NCI-H146 treated with DMSO at 0.1 percent for 48 hours (cell line): ENCODE results near the gene PLPP6.
"Not testable (repeated sequence)": the region's sequence is repeated elsewhere in the genome, so short reads cannot be mapped to it uniquely, and the experiment has no call there.

Experiments used
- DNase-seq: peaks from one replicate; lab custom pipeline; 2025; ENCODE audit not compliant: unreplicated experiment; lab: John Stamatoyannopoulos, UW

PLPP6 gene

DNA sequence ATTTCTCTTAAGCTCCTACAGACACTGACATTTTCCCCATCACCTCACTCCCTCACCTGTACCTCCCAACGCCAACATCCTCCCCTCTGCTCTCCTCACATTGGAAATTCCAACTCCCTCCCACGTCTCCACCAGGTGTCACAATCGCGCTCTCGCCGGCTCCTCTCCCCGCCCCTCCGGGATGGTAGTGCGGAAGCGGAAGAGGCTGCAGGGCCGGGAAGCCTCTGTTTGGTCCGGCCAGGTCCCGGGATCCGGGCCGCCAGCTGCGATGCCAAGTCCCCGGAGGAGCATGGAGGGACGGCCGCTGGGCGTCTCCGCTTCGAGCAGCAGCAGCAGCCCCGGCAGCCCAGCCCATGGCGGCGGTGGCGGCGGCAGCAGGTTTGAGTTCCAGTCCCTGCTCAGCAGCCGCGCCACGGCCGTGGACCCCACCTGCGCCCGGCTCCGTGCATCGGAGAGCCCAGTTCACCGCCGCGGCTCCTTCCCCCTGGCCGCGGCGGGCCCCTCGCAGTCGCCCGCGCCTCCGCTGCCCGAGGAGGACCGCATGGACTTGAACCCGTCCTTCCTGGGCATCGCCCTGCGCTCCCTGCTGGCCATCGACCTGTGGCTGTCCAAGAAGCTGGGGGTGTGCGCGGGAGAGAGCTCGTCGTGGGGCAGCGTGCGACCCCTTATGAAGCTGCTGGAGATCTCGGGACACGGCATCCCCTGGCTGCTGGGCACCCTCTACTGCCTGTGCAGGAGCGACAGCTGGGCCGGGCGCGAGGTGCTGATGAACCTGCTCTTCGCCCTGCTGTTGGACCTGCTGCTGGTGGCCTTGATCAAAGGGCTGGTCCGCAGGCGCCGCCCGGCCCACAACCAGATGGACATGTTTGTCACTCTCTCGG, at the start of gene PLPP6:
Gene PLPP6 (plus strand): TSS at position 187 of the 881 bp plus-strand sequence. CDS start 82 bp downstream, at position 269.
- peak; percentile 95 for DNase-seq

DNA sequence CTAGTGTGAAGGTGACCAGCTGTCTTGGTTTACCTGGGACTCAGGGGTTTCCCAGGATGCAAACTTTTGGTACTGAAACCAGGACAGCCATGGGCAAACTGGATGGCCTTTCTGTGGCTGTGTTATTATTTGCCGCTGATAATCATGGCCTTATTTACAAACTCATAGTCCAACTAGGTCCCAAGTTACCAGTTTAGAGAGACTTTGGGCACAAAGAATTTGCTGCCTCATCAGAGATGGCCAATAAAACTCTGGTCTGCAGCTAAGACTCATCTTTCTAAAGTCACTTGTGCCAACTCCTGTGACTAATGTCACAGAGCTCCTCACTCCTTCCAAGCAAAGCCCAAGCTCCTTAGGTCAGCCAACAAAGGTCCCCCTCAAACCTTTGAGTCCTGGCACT, 47.5 kb upstream of the PLPP6 start:
- DNase-seq, result no peak

DNA sequence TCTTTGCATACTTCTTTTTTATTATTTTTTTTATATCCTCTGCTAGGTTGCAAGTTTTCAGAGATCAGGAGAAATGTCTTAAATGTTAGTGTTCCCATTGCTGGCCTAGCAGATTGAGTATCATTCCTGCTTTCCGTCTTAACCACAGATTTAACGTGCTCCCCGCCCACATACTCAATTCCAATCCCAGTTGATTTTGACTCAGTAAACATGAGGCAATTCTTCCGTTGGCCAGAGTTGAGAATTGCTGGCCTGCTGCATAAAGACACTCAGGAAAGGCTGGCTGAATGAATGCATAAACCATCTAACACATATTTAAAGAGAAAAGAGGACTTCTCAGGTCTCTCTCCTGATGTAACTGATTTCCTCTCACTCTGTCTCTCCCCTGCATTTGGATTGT, 46.8 kb upstream of the PLPP6 start:
- DNase-seq, result no peak

GRCh38 chr9:4615778-4616177, 46.3 kb upstream of the PLPP6 start:
- DNase-seq, result no peak

DNA sequence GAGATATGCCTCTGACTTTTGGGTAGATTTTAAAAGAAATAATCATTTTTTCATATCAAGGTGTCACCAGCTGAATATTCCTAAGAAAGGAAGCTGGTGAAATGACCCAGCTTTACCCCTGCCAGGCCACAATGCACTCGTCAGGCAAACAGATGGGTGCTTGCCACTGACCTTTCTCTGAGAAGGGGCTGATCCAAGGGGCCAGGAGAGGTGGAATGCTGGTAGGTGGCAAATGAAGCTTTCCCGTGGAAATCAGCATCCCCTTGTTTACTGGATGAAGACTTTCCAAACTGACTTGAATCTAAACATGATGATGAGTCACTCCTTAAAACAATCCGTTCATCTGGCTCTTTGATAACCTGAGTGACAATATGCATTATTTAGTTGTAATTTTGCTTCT, 44.3 kb upstream of the PLPP6 start:
- no peak for DNase-seq

GRCh38 chr9:4618700-4619099, 43.4 kb upstream of the PLPP6 start:
- DNase-seq, result no peak

DNA sequence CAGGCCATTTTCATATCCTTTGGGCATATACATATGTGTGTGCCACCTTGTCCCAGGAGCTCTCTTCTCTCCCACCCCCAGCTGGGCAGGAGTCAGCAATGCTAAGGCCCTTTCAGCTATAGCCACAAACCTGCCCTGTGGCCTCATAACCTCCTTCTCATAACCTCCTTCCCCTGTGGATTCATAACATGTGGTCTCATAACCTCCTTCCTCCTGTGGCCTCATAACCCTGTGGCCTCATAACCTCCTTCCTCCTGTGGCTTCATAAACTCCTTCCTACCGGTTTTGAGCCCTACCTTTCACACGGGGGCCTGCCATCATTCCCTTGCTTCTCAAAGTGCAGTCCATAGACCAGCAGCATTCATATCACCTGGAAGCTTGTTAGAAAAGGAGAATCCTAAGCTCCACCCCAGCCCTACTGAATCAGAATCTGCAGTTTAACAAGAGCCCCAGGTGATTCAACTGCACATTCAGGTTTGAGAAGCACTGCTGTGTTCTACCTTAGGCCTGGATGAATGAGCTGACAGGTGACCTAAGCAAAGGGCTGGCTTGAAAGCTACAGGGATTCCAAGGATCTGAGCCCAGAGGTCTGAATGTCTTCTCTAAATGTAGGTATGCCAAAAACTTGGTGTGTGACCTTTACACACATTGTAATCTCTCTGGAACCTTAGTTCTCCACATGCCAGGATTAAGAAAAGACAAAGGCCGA, 41.9 kb upstream of the PLPP6 start:
- DNase-seq, result no peak

GRCh38 chr9:4620881-4621555, 41.1 kb upstream of the PLPP6 start:
- DNase-seq, result no peak

DNA sequence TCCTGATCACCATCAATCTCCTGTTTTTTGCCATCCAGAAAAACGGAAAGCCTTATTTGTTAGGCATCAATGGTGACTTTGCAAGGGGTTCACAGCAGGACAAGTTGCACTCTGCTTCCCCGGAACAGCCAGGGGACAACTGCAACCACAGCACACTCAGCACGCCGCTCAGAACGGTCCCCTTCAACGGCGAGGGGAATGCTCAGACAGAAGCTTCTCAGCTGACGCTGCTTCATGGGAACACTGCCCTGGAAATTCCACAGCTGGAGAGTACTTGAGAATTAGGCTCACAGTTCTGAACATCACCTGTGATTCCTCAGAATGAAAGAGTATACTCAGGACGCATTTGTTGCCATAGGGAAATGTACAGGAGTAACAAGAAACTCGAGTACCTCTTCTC, 40.1 kb upstream of the PLPP6 start:
- DNase-seq, result no peak

- no peak for DNase-seq
Observed at GRCh38 chr9:4630836-4631235, 31.3 kb upstream of the PLPP6 start.

GRCh38 chr9:4638968-4639367, 23.1 kb upstream of the PLPP6 start:
- no peak for DNase-seq

- no peak for DNase-seq
Observed at GRCh38 chr9:4639420-4639819, 22.7 kb upstream of the PLPP6 start.

DNA sequence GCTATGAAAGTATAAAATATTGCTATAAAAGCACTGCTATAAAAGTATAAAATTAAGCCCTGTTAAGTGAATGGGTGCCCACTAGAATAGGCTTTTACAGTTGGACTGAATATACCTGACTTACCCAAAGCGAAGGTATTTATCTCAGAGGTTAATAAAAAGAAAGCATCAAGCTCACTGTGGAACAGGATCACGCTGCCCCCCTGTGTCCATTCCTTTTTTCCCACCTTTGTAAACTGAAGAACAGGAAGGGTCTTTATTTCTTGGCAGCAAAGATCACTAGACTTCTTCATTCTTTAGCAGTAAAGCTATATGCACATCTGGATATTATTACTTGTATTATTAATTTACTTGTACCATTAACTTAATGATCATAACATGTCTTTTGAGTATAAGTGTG, 22.1 kb upstream of the PLPP6 start:
- DNase-seq, result peak; percentile 54

- no peak for DNase-seq
Observed at GRCh38 chr9:4642351-4642750, 19.7 kb upstream of the PLPP6 start.

GRCh38 chr9:4654084-4654483, 8.0 kb upstream of the PLPP6 start:
- no peak for DNase-seq

DNA sequence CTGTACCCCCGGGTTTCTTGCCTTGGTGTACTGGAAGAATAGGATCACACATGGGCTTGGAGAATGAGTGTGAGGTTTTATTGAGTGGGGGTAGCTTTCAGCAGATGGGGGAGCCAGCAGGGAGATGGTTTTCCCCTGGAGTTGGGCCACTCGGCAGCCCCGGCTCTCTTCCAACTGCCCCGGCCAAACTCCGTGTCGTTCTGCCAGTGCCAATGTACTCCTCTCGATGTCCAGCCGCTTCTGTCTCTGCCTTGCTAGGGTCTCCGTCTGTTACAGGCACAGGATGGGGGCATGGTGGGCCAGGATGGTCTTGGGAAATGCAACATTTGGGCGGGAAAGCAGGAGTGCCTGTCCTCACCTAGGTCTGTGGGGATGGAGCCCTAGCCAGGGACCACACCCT, 7.6 kb upstream of the PLPP6 start:
- DNase-seq, result no peak

DNA sequence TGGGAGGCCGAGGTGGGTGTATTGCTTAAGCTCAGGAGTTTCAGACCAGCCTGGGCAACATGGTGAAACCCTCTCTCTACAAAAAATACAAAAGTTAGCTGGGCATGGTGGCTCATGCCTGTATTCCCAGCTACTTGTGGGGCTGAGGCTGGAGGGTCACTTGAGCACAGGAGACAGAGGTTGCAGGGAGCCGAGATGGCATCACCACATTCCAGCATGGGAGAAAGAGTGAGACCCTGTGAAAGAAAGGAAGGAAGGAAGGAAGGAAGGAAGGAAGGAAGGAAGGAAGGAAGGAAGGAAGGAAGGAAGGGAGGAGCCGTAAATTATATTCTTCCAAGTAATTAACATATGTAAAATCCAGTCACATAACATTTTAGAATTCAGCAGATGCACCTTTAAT, 5.9 kb upstream of the PLPP6 start:
- not testable (repeated sequence) for DNase-seq

- DNase-seq, result no peak
Observed at GRCh38 chr9:4656621-4657020, 5.5 kb upstream of the PLPP6 start.

DNA sequence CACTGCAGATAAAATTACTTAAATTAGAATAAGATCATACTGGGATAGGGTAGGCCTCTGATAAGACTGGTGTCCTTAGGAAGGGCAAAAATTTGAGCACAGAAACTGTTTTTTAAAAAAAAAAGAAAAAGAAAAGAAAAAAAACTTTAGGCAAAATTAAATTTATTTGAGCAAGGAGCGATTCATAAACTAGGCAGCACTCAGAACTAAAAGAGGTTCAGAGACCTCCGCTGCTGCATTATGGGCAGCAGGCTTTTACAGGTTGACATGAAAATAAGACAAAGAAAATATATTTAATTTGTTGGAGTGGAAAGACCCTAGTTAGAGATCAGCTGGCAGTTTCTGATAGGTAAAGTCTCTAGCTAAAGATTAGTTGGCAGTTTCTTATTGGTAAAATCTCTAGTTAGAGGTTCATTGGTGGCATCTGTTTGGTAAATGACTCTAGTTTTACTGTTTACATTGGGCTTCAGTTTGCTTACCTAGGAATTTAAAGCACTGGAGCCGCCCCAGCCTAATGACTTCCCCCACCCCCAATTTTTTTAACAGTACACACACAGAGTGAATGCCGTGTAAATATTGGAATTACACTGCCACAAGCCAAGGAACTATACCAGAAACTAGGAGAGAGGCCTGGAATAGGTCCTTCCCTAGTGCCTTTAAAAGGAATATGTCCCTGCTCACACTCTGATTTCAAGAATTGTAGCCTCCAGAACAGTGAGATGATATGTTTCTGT, 4.5 kb upstream of the PLPP6 start:
- peak; percentile 78 for DNase-seq

DNA sequence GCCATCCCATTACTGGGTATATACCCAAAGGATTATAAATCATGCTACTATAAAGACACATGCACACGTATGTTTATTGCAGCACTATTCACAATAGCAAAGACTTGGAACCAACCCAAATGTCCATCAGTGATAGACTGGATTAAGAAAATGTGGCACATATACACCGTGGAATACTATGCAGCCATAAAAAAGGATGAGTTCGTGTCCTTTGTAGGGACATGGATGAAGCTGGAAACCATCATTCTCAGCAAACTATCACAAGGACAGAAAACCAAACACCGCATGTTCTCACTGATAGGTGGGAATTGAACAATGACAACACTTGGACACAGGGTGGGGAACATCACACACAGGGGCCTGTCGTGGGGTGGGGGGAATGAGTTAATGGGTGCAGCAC, 1.4 kb upstream of the PLPP6 start:
- not testable (repeated sequence) for DNase-seq

DNA sequence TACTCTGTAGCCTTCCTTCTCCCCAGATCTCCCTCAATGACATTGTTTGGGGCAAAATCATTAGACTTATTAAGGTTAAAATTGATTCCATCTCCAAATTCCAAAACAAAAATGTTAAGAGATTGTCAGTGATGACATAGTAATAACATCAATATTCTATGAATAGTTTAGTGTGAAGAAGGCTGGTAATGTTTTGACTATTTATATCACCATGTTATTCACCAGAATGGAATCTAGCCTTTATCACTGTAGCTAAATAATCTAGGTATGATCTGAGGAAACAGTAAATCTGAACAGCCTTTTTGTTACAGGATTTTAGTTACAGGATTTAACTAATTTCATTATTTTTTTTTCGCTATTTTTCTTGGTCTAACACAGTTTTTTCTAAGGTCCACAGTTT, 929 bp upstream of the PLPP6 start:
- no peak for DNase-seq
